Mucosa of gallbladder (tissue), 1 donor: ENCODE data around the gene PBX1. TPM values are rescaled to one million over a fixed set of nuclear protein-coding genes. Genes with fewer than 3 reads are reported as not detected.

Experiments
- DNase-seq: peaks from one replicate; pipeline ENCODE4 v3.0.0-alpha.2; 2020; ENCODE audit warnings: low spot score
- total RNA-seq: library from RNA; stranded (reverse); gene quantifications from one replicate; pipeline ENCODE4 v1.2.1, GENCODE V29; 2021
- donor health status: DM: no; HTN: no; CAD: no.

Gene PBX1
- total RNA-seq, 1 donor from 2014 or later, result 175 TPM

DNA sequence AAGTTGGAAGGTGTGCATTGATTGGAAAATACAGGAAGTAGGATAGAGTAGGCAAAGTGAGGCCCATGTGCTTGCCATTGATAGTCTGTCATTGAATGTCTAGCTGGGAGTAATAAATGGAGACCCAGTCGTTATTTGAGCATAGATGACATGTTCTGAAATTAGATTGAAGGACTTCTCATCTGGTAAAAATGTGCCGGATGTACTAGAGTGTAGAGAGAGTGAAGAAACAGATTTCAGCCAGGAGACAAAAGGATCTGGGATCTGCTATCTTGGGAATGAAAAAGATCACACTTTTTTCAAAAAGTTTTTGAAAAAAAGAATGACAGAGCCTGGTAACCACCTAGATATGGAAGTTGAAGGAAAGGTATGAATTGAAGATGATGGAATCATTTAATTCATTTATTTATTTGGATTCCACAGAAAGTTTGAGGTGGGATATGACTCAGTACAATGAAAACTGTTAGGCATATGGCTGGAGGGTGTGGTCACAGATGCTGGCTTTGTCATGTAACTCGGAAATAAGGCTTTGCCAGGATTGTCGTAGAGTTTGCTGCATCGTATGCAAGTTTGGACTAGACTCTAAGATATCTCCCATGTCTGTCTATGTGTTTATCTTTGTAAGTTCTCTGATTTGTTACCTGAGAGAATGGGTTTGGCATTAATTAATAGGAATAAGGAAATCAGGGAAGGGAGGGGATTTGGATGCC lies 137.1 kb downstream of the PBX1 start:
- DNase-seq, result no peak

DNA sequence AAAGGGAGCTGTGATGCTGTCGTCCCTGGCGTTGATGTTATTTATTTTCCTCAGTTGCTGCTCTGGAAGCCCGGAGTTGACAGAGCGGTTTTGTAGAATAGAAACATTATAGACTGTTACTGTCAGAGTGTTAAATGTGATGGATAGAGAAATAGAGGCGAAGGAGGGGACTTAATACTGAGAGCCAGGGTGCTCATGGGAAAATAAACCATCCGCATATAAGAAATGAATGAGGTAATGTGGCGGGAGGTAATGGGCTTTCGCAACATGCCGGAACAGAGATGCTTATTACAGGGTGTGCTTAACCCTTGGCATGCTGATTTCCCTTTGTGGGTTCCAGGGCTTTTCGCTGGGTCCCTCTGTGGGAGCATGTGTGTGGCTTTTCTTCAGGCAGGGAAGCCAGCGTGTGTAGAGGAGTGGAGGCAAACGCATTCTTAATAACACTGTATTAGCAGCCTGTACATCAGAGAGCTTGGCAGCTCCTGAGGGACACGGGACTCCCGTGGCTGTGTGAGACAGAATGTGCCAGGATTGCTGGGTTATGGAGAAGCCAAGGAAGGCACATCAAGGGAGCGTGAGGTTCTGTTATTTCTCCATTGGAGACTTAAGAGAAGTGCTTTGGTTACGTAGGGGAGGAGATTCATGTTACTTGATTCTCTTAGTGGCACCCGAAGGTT lies 141.0 kb downstream of the PBX1 start:
- DNase-seq, result no peak

DNA sequence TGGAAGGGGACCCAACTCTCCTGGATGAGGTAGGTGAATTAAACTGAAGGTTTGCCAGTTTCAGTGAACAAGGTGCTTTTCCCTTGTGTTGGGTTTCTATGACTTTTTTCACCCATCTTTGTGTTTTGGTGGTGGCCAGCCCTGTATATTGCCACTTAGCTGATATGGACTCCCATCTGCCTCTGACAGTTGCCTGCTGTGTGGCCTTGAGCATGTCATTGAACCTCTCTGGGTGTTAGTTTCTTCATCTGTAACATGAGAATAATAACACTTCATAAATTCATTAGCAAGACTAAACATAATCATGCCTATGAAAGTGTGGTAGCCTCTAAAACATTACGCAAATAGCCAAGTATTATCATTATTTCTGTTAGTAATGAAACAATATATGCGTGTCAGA lies 141.7 kb downstream of the PBX1 start:
- no peak for DNase-seq

DNA sequence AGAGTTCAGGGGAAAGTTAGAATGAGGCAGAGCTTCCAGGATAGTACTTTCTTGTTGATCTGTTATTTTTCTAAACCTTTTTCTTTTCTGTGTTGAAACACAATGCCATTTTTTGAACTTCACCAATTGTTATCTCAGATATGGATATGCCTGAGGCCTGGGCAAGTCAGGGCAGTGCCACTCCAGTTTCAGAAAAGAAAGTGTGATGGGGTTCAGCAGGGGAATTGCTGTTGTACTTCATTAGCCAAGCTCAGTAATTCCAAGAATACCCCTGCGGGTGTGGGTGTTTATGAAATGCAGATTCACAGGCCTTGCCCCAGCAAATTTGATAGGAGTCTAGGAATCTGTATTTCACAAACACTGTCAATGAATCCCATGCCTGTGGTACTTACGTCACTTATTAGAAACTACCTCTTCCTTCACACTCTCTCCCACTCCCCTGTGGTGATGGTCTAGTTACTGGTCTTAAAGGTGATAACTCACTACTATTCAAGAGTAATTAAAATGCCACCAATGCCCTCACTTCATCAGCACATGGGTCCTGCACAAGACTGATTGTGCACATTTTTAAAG lies 142.3 kb downstream of the PBX1 start:
- DNase-seq, result no peak

DNA sequence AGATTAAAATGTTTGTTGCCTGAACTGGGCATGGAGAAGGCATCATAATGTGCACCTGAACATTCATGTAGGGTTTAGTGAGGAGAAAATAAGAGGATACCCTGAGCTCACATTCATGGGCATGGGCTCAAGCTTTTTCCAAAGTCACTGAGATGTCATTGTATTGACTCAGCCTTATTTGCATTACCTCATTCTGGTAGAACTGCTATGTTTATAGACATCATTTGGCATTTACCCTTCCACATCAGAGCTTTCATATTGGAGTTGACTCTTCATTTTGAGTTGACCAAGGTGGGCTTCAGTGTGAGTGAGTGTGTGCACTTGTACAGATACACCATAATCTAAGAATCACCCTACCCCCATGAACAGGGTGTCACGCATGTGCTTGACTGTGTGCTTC lies 143.2 kb downstream of the PBX1 start:
- DNase-seq, result no peak

DNA sequence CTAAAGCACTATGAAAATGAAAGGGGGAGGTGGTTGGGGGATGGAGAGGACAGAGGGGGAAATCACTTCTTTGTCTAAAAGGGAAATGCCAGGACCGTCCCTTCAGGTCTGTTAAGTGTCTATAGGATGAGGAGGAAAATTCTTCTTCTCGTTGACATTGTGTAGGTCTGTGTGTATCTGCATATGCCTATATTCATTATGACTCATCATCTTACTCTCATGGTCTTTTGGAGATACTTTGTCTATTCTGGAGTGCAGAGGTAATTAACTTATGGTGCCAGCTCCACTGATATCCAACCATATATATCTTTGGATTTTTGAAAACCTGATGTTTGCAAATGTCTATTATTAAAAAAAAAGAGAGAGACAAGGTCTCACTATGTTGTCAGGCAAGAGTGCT lies 143.7 kb downstream of the PBX1 start:
- no peak for DNase-seq

DNA sequence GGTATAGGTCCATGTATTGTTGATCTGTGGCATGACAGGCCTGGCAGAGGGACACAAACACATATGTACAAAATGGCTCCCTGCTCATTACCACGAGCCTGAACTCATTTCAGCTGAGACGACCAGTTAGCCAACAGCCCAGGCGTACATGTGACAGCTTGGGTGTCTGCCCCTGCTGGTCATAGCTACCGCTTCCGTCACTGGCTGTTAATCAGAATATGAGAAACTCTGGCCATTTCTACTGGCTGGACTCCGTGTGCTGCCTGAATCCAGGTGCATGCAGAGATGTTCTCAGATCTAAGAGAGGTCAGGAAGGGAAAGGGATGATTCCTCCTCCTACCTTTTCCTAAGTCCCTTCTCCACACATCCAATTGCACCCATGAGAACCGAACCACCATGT lies 144.5 kb downstream of the PBX1 start:
- no peak for DNase-seq

DNA sequence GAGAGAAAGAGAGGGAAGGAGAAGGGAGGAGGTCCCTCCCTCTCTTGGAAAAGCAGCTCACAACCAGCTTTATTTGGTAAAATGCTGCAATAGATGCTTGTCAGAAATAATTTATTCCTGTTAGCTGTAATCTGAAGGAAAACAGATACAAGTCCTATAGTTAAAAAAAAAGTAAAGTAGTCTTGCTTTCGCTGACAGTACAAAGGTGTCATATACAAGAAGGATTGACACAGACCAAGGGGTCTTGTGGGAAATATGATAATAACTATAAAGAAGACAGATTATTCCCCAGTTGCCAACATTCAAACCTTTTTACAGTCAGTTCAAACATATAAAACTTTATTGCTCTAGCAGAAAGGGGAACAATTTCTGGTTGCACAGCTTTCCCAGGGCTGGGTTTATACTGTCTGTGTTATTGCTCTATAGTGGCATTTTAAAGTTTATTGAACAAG lies 145.0 kb downstream of the PBX1 start:
- DNase-seq, result no peak

DNA sequence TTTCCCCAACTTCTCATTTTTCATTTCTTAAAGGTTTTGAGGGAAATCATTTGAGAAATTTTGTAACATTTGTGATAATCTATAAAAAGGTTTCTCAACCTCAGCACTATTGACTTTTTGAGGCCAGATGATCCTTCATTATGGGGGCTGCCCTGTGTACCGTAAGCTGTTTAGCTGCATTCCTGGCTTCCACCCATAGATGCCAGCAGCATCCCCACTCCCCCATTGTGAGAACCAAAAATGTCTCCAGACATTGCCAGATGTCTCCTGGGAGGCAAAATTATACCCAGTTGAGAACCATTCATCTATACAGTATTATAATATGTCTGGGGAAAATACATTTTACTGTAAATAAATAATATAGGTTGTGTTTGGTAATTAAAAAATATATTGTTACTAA lies 146.0 kb downstream of the PBX1 start:
- DNase-seq, result no peak

DNA sequence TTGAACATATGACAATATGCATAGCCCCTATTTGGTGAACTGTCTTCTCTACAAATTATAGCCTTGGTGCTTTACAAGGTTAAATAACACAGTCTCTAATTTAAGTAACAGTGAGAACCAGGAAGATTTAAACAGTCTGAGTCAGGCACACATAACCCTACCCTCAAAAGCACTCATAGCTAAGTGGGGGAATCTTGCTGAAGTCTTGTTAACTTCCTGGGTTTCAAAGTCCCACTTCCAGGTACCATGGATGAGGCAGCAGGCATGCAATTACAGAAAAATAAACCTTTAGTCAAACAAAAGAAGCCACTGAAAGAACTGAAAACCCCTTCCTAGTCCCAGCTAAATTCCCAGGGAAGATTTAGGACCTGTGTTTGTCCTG lies 147.6 kb downstream of the PBX1 start:
- no peak for DNase-seq

DNA sequence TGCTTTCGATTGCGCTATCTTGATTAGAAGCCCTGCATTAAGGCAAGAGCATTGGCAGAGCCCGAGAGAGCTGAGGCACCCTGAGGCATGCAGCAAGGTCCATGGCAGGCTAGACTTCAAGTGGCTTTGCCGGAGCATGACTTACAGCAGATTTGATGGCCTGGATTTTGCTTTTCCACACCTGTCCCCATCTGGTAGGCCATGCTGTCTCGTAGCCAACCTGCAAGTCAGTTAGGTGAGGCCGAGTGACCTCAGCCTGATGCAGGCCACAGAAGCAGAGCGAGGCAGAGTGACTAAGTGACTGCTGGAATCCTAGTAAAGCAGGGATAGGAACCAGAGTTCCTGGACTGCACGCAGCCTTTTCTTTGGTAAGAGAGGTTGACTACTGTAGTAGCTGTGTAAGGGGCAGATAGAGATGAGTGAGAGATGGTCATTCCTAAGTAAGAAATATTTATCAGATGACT lies 148.9 kb downstream of the PBX1 start:
- DNase-seq, result no peak

DNA sequence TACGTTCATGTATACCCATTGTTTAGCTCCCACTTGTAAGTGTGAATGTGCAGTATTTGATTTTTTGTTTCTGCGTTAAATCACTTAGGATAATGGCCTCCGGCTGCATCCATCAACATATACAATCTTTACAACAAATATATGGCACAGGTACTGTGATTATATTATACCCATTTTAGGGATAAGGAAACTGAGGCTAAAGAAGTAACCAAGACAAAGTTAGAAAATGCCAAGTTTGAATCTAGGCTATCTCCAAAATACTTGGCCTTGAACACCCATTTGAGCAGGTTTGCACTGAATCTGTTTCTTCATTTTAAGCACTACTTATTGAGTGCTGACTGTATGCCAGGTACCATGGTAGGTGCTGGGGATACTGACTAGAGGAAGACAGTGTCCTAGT lies 149.6 kb downstream of the PBX1 start:
- DNase-seq, result no peak

DNA sequence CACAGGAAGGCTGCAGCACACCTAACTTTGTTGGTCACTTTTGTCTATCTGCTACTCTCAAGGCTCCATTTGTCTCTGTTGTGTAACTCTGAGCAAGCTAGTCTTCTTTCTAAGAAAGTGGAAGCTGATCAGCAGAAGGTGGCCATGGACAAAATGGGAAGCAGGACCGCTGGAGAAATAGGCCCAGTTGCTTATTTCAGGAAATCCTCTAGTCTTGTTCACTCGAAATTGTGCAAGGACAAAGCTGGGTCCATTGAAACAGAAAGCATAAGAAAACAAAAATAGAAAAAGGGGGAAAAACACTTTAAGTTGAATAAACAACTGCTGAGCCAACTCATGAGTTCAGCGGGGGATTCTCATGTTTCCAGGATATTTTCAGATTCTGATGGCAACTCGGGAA lies 150.1 kb downstream of the PBX1 start:
- DNase-seq, result no peak

DNA sequence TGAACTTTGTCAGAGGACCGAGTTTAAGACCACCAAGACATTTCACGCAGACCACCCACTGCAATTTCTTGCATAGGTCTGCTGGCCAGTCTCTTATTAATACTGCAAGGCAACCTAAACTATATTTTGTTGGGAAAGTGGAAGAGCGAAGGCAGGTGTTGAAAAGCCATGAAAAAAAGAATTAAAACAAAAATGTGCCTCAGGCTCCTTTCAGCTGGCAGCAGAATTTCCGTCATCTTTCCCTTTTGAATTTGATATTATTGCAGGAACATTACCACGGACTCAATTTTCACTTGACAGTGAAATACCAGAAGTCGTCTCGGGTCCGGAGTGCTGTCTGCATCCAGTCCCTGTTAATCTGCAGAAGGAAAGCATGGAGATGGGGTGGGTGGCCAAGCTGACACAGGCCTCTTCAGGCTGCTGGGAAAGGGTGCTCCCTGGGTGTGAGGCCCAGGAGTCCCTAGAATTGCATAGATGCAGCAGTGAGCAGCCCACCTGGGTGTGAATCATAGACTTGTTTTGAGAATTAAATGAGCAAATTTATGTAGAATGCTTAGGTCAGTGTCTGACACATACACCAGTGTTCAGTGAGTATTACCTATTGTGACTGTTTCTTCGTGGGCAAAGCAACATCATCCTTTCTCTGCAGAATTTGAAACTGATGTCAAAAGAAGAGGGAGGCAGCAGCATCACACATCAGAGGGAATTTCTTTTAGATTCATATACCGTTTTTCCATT lies 150.7 kb downstream of the PBX1 start:
- DNase-seq, result no peak

DNA sequence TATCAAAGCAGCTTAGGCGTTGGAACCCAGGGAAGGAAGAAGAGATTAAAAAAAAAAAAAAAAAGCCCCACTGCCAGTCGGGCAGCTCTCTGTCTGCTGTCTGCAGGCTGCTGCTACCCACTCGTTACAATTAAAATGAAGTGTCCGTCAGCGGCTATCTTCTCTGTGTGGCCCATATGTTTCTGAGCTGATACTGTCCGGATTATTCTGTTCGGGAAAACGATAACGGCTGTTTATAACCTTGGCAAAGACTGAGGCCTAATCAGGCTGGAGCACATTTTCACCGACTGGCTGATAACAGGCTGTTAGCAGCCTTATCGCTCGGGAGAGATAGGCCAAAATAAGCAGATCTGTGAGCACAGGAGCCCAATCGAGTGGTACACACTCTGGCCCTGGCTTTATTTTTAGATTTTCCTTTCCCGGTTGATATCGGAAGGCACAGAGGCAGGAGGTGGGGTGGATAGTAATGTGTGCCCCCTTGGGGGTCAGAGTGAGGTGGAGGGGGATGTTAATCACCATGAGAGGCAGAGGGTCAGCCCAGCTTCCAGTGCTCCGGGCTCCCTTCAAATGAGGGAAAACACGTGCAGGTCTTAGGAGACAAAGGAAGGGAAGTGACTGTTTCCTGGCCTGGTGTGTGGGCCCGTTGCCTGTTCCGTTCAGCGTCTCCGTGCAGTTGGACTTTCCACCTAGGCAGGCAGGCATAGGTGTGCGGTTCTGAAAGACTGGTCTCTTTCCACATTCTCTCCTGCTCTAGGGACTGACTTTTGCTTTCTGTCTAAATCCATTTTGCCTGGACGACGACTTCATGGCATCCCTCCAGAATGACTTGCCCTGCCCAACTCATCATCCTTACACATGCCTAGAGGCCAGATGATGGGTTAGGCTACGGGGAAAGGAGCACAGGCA lies 153.4 kb downstream of the PBX1 start:
- DNase-seq, result peak; percentile 46

DNA sequence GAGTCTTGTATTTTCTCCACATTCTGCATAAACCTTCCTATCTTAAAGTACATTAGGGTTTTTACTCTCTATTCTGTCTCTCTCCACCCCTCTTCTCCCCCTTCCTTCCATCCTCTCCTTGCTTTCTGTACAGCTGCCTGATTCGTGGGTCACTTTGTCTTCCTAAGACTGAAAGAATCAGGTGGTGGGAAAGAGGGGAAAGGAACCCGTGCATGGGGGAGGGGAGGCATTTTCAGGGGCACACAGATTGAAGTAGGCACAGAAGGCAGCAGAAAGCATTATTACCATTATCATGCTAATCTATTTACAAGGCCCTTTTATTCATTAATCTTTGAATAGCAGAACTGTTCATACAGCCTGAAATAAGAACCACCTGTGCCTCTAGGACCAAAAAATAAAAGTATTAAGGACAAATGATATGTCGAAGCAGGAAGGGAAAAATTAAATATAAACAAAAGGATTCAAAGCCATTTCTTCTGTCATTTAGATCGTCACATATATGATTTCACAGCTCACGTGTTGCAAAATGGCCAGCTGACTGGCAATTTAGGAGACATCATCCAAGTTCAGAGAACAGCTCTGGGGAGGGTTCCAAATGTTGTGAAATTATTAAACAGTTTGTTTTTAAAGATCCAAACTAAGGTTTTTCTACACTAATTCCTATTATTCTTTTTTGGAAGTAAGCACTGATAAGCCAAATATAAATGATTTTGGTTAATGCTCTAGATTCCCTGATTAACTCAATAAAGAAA lies 154.6 kb downstream of the PBX1 start:
- DNase-seq, result no peak

DNA sequence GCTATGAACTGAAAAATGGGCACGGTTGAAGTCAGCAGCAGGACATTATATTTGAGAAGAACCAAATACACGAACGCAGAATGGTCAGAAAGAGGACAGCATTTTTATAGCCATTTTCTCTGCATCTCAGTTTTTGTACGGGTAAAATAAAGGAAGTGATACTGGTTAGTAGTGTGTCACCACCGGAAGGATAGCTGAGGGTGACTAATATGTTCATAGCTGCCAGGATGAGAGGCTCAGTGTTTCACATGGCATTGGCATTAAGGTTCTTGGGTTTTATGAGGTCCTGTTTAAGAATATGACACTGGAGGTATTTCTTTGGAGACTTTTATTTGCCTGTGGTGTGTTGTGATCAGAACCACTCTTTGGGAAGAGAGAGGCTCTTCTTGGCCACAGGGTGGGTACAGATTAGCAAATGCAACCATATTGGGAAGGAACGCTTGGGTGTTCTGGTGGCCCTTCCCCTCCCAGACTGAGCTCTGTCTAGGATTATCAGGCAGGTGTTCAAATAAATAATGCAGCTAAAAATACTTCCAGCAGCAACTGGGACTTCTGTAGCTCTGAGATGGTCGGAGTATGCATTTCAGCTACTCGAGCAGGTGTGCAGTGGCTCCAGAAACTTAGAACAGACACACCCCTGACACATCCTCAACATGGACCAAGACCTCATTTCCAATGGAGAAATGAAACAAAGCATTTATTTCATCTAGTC lies 158.2 kb downstream of the PBX1 start:
- no peak for DNase-seq

DNA sequence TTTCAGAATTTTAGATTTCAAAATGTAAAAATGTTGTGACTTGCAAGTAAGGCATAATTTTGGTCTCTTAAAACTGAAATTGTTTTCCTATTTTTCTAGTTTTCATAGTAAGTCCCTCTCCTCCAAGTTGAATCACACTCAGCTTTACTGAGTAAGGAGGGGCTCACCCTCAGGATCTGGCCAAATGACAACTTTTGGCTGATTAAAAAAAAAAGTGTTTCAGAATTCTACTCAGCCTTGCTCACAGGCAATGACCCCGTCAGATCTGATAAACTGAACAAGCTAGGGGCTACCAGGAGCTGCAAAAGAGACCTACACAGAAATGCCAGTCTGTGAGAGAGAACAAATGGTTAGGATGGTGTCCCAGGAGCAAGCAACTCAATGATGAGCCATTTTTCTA lies 159.8 kb downstream of the PBX1 start:
- no peak for DNase-seq

DNA sequence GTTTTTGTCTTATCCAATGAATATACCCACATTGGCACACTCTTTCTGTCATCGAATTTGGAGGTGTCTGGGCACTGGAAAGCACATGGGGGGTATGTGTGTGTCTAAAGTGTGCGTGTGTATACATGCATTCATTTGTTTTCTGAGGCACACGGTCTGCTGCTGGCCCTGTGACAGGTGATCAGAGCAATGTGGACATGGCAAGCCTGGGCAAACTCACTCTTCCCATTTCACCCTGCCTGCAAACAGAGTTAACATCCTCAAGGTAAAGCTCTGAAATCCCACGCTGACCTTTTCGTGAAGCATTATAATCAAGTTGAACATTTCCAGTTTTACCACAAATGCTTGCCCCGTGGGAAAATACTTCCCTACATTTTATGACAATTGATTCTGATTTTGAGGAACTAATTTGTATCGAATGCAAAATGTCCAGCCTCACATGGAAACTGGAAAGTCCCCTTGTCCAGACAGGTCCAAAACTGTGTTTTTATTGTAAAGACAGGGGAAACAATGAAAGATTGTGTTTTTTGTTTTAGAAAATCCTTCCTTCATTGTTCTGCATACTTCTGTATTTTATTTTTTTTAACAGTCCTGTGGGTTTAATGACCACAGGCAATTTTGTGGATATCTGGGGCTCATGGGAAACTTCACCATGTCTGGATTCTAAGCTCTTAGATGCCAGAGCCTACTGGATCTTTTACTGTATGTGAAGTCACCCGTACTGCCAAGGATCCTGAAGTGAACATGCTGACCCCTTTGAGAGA lies 160.9 kb downstream of the PBX1 start:
- no peak for DNase-seq
